ENCODE data around the gene AHCYL1. TPM values are rescaled to one million over a fixed set of nuclear protein-coding genes. Genes with fewer than 3 reads are reported as not detected.

The AHCYL1 gene
- total RNA-seq, 1 donor: 7.0 TPM

DNA sequence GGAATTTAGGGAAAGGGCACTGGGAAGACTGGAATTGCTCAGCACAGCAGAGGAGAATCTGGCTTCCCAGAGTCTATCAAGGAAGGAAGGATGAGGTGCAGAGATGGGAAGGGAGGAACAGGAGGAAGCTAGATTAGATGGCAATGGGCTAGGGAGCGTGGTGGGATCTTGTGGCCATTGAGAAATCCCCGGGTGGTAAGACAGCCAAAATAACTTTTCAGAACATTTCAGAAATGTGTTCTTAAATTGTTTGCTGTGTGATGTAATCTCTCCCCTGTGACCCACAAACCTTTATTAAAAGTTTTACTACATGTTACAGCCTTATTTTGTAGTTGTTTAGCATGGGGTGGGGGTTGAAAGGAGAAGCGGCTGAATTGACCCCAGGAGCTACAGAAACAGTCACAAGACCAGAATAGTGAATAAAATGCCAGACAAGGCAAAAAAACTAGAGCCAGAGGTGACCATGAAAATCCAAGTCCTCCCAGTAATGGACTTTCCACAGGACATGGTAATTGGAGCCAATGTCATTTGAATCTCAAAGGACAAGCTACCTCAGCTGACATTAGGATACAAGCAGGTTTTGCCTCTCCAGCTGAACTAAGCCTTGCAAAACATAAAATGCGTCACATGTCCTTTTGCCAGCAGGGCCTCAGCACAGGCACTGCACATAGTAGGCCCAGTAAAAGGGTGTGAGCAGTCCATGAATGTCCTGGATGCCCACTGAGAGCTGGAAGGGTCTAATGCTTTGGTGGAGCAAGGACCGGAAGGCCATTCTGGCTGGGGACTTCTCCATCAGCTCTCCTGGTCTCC is 980 bp upstream of the AHCYL1 start:
- Histone ChIP-seq H3K4me3 (ENCODE audit: low read length) (no peak overlapping the region), H3K27me3 (ENCODE audit: insufficient read depth, low read length) (no peaks in the 10 kb centered on the region), H3K4me1 (ENCODE audit: insufficient read depth, low read length) (peaks cover 37% of the 10 kb centered on the region), H3K9me3 (ENCODE audit: low read depth, low read length) (no peaks in the 10 kb centered on the region)

DNA sequence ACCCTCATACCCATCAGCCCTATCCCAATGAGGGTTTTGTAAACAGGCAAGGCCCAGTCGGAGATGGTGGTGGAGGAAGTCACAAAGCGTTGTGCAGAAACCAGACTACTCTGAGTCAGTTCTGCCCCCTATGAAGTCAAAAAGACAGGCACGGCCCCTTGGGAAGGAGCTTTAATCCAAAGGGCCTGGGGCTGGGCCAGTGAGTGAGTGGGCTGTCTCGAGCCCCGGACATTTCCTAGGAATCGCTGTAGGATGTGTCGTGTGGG is 442 bp upstream of the AHCYL1 start:
- peaks cover 43% of the 10 kb centered on the region for H3K4me1 ChIP-seq (ENCODE audit: insufficient read depth, low read length)
- H3K4me3 ChIP-seq (ENCODE audit: low read length): no peak overlapping the region
- no peaks in the 10 kb centered on the region for H3K9me3 ChIP-seq (ENCODE audit: low read depth, low read length)
- no peaks in the 10 kb centered on the region for H3K27me3 ChIP-seq (ENCODE audit: insufficient read depth, low read length)

DNA sequence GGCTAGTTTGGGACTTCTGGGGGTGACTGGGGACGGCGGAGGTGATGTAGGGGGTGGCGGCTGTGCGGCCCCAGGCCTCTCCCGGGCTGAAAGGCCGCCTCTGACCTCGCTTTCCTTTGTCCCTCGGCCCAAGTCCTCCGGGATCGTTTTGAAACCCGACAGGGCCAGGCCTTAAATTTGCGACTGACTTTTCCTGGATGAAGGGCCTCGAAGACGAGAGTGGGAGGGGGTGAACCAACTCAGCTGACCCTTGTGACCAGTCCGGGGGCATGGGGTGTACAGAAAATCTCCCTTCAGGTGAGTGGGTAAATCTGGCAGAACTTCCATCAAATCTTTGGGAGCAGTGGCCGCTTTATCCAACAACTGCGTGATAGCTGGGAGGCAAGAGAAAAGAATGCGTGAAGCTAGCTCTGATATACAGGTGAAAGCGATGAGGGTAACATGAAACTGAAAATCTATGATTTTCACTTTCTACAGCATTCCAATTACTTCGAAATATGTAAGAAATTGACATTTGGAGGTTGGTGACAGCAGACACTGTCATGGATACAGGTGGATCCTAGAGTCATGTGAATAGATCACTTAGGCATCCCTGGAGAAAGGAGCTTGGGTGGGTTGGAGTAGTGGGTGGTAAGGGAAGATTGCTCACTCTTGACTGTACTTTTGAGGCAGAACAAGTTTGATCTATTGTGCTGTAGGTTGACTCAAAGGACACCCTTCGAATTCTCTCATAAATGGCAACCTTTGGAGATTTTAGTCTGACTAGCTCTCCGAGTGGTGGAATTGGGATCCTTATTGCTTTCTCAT is 885 bp downstream of the AHCYL1 start:
- no peaks in the 10 kb centered on the region for H3K9me3 ChIP-seq (ENCODE audit: low read depth, low read length)
- H3K4me1 ChIP-seq (ENCODE audit: insufficient read depth, low read length): peaks cover 56% of the 10 kb centered on the region
- H3K4me3 ChIP-seq (ENCODE audit: low read length): peak overlapping the region; percentile 61
- H3K27me3 ChIP-seq (ENCODE audit: insufficient read depth, low read length): no peaks in the 10 kb centered on the region

DNA sequence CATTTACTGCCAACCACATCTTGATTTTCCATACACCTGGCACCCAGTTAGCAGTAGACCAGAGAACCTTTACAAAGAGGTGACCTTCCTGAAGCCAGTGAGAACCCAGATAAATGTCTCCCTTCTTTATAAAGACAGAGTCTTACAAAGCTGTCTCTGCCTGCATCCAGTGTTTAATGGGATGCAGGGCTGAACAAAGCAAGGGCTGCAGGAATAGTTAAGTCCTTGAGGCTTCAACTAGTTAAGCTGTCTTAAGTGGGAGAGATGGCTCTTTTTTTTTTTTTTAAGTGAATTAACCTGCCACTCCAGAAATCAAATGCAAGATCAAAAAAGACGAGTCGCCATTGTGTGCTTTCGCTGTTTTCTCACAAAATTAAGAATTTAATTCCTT is 1.5 kb downstream of the AHCYL1 start:
- Histone ChIP-seq H3K9me3 (ENCODE audit: low read depth, low read length) (no peaks in the 10 kb centered on the region), H3K4me1 (ENCODE audit: insufficient read depth, low read length) (peaks cover 62% of the 10 kb centered on the region), H3K4me3 (ENCODE audit: low read length) (no peak overlapping the region), H3K27me3 (ENCODE audit: insufficient read depth, low read length) (no peaks in the 10 kb centered on the region)

DNA sequence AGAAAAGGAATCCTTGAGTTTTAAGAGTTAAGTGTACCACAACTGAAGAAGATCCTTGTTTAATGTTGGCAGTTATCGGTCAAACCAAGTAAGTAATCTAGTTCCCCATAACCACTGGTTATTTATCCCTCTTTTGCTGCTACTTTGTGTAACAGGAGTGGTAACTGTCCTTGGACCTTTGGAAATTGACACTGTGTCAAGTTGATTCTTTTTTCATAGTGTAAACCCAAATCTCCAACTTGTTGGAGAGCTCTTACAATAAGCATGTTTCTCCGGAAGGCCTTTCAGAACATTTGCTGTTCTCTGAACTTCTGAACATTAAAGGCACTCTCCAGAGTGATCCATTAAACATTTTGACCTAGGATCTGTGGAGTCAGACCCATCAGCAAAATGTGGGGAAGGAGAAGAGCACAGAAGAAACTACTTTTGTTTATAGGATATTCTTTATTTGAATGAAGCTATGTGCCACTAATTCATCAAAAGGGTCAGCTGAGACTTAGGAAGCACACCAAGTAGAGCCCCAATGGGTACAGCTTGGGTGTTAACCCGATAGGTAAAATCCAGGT is 3.9 kb downstream of the AHCYL1 start:
- Histone ChIP-seq H3K9me3 (ENCODE audit: low read depth, low read length) (no peaks in the 10 kb centered on the region), H3K27me3 (ENCODE audit: insufficient read depth, low read length) (no peaks in the 10 kb centered on the region), H3K4me1 (ENCODE audit: insufficient read depth, low read length) (peaks cover 72% of the 10 kb centered on the region), H3K4me3 (ENCODE audit: low read length) (no peak overlapping the region)

DNA sequence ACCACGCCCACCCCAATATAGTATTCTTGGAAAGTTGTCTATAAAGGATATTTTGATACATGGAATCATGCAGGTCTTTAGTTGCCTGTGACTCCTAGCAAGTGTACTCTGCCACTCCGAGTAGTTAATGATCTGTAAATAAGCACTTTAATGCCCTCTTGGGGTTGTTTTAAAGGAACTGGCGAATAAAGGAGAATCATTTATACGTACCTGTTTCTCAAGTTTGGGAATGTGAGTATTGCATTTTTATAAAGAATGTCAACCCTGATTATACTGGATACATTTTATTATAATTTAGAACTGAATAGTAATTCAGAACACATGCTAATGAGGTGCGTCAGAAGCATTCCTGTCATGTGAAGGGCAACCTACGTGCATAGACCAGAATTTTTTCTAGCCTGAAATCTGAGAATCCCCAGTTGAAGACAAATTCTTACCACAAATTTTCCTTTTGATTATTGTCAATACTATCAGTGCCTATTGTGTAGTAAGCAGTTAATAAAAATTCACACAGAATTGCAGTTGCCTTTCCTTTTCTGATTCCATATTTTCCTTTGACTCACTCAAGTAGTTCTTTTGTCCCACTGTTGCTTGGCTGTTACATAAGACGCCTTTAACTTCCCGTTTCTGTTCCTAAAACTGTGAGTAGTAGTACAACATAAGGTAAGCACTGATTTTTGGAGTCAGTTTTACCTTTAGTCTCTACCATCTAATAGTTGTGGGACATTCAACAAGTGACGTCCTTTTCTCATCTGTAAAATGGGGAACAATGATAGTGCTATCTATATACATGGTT is 5.1 kb downstream of the AHCYL1 start:
- Histone ChIP-seq H3K4me3 (ENCODE audit: low read length) (no peak overlapping the region), H3K4me1 (ENCODE audit: insufficient read depth, low read length) (peaks cover 68% of the 10 kb centered on the region), H3K27me3 (ENCODE audit: insufficient read depth, low read length) (no peaks in the 10 kb centered on the region), H3K9me3 (ENCODE audit: low read depth, low read length) (no peaks in the 10 kb centered on the region)

DNA sequence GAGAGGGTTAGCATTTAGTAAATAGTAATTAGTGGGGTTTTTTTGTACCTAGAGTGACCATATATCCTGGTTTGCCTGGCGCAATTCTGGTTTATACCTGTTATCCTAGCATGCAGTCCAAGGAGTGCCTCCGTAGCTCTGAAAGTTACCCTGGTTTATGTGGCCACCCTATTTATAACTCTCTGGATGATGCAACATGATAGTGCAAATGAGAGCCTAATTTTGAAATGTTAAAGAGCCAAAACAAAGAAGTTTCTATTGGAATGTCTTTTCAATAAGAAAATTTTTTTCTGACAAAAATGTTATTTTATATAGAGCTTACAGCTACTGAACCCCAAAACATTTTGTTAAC is 5.7 kb downstream of the AHCYL1 start:
- Histone ChIP-seq H3K4me1 (ENCODE audit: insufficient read depth, low read length) (peaks cover 65% of the 10 kb centered on the region), H3K27me3 (ENCODE audit: insufficient read depth, low read length) (no peaks in the 10 kb centered on the region), H3K9me3 (ENCODE audit: low read depth, low read length) (no peaks in the 10 kb centered on the region), H3K4me3 (ENCODE audit: low read length) (no peak overlapping the region)

DNA sequence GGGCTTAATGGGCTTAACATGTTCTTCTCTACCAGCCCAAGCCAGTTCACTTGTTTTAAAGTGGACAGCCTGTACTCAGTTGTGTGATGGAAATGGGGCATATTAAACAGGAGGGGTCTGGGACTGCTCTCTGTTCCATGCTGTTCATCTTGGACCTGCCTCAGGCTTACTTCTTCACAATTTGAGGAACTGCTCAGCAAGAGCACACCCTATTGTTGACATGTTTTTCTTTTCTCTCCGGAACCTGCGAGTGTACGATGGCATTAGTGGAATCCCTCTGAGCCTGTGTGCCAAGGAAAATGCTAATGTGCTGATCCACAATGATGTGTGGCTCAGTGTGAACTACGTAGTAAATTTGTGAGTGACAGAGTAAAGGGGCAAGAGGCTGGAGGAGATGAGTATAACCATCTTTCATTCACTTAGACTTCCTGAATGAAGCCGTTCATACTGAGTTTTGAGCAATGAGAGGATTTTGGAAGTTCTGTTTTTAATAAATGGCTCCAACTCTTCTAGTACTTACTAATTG is 6.9 kb downstream of the AHCYL1 start:
- Histone ChIP-seq H3K27me3 (ENCODE audit: insufficient read depth, low read length) (no peaks in the 10 kb centered on the region), H3K9me3 (ENCODE audit: low read depth, low read length) (no peaks in the 10 kb centered on the region), H3K4me1 (ENCODE audit: insufficient read depth, low read length) (peaks cover 53% of the 10 kb centered on the region), H3K4me3 (ENCODE audit: low read length) (no peak overlapping the region)

DNA sequence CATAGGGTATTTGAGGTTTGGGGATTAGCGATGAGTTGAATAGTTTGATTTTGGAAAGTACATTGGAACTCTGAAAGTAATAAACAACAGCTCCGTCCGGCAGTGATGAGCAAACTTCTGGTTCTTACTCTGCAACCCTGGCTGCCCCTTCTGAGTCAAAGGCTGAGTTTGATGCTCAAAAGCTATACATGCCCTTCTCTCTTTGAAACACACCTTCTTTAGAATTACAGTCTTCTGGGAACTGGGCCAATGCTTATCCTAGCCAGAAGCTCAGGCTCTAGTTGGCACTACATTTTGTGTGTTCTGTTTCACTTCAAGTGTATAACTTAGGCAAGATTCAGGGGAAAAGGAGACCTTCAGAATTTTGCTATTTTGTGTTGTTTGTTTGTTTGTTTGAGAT is 9.3 kb downstream of the AHCYL1 start:
- Histone ChIP-seq H3K9me3 (ENCODE audit: low read depth, low read length) (no peaks in the 10 kb centered on the region), H3K27me3 (ENCODE audit: insufficient read depth, low read length) (no peaks in the 10 kb centered on the region), H3K4me1 (ENCODE audit: insufficient read depth, low read length) (peaks cover 38% of the 10 kb centered on the region), H3K4me3 (ENCODE audit: low read length) (no peak overlapping the region)

DNA sequence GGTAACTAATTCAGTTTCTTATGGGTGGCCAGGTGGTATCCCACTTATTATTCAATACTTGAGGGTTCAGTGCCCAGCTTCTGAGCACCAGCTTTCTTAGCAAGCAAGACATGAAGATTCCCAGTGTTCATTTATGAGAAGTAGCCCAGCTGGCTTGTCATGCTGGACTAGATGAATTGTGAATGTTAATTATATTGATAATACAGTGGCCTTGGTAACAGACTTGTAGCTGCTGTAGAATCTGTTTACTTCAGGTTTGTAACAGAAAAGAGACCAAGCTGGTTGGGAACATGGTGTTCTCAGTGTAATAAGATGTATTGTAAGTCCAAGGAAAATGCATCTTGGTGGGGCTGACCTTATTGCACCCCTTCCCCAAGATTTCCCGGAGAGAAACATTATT is 10.1 kb downstream of the AHCYL1 start:
- Histone ChIP-seq H3K27me3 (ENCODE audit: insufficient read depth, low read length) (no peaks in the 10 kb centered on the region), H3K4me1 (ENCODE audit: insufficient read depth, low read length) (peaks cover 34% of the 10 kb centered on the region), H3K4me3 (ENCODE audit: low read length) (no peak overlapping the region), H3K9me3 (ENCODE audit: low read depth, low read length) (no peaks in the 10 kb centered on the region)

DNA sequence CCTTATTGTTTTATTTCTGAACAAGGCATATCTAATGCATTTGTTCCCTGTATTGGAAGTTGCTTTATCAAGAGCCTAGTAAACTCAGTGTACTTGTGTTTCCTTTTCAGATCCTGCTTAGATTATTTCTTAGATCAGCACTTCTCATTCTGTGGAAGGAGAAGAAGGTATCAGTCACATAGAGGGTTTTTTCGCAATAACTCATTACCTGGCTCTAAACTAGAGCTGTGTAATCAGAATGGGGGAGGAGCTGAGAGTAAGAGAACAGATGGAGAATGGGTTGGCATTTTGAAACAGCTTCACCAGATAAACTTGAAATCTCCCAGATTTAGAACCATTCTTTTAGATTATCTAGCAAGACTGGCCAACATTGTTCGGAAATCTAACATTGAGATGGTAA is 11.0 kb downstream of the AHCYL1 start:
- no peaks in the 10 kb centered on the region for H3K27me3 ChIP-seq (ENCODE audit: insufficient read depth, low read length)
- no peaks in the 10 kb centered on the region for H3K9me3 ChIP-seq (ENCODE audit: low read depth, low read length)
- H3K4me3 ChIP-seq (ENCODE audit: low read length): no peak overlapping the region
- H3K4me1 ChIP-seq (ENCODE audit: insufficient read depth, low read length): peaks cover 25% of the 10 kb centered on the region

DNA sequence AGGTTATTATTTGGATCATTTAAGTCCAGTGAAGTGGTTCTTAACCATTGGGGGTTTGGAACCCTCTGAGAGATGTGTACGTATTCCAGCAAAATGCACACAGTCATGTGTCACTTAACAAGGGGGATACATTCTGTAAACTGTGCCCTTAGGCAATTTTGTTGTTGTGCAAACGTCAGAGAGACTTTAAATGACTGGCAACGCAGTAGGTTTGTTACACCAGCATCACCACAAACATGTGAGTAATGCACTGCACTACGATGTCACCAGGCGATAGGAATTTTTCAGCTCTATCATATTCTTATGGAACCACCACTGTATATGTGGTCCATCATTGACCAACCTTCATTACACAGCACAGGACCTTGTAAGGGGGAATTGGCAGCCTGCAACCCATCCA is 11.9 kb downstream of the AHCYL1 start:
- H3K4me3 ChIP-seq (ENCODE audit: low read length): no peak overlapping the region
- H3K9me3 ChIP-seq (ENCODE audit: low read depth, low read length): no peaks in the 10 kb centered on the region
- peaks cover 16% of the 10 kb centered on the region for H3K4me1 ChIP-seq (ENCODE audit: insufficient read depth, low read length)
- H3K27me3 ChIP-seq (ENCODE audit: insufficient read depth, low read length): no peaks in the 10 kb centered on the region

DNA sequence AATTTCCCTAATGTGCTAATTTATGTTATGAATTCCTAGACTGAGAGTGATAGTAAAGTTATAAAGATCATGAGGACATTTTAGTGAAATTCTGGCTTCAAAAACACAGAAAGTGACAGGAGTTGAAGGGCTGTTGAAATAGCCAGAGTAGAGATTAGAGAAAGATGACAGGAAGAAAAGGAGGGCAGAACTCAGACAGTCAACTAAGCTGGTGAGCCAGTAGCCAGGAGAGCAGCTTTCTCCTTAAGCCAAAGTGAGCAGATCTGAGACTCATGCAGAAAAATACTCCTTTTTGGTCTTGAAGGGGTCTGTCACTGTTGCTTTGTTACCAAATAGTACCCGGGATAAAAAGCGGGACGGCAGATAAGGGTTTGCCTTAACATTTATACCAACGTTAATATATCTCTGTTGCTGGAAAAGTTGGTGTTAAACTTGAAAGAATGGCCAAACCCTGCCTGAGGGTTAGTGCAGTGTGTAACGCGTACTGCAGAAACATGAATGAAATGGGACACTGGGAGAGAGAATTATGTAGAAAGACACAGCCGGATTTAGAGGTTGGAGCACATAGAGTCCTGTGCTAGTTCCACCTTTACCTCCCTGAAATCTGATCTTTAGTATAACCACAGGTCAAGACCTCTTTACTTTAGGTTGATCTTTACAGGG is 12.8 kb downstream of the AHCYL1 start:
- peaks cover 10% of the 10 kb centered on the region for H3K4me1 ChIP-seq (ENCODE audit: insufficient read depth, low read length)
- no peaks in the 10 kb centered on the region for H3K27me3 ChIP-seq (ENCODE audit: insufficient read depth, low read length)
- no peaks in the 10 kb centered on the region for H3K9me3 ChIP-seq (ENCODE audit: low read depth, low read length)
- no peak overlapping the region for H3K4me3 ChIP-seq (ENCODE audit: low read length)

DNA sequence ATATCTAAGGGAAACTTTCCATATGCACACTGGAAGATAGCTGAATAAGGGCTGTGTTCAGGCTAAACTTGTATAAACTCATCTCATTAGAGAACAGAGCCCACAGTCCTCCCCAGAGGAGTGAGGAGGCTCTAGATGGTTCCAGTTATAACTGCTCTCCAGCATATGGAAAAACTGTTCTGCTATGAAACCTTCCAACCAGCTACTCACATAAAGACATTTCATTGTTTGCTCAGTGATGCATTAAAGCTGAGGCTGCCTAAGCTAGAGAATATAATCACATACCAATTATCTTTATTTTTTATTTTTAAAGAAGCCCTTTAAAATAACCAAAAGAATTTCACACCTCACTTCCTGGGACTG is 13.3 kb downstream of the AHCYL1 start:
- H3K4me1 ChIP-seq (ENCODE audit: insufficient read depth, low read length): peaks cover 10% of the 10 kb centered on the region

More for the DNA sequence above, 13.3 kb downstream of the AHCYL1 start:
- no peak overlapping the region for H3K4me3 ChIP-seq (ENCODE audit: low read length)
- H3K27me3 ChIP-seq (ENCODE audit: insufficient read depth, low read length): no peaks in the 10 kb centered on the region
- no peaks in the 10 kb centered on the region for H3K9me3 ChIP-seq (ENCODE audit: low read depth, low read length)

Measured in mononuclear cell (primary cell).